ENCODE data around the gene SMAD3.

SMAD3 gene

DNA sequence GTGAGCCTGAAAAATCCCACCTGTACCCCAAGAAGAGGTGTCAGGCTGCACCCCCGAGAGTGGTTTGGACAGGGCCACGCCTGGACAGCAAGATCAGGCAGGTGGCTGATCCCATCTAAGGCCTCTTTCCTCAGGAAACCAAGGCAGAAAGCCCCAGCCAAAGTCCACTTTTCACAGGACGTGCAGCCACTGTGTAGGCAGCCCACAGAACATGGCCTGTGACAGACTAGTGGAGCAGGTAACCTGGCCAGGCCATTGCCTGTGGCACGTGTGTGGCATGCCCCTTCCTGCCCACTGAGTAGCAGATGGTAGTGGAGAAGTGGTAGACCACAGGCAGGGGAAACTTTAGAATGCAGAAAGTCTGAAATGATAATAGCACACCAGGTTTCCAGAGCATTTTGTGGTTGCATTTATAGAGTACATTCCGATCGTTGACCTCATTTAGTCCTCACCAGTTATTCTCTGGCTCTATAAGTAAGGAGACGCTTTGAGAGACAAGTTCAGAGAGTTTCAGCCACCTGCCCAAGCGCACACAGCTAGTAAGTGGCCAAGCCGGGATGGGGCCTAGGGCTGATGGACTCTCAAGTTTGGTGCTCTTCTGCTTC, 120.3 kb downstream of the SMAD3 start:
- DNase-seq: no peak

DNA sequence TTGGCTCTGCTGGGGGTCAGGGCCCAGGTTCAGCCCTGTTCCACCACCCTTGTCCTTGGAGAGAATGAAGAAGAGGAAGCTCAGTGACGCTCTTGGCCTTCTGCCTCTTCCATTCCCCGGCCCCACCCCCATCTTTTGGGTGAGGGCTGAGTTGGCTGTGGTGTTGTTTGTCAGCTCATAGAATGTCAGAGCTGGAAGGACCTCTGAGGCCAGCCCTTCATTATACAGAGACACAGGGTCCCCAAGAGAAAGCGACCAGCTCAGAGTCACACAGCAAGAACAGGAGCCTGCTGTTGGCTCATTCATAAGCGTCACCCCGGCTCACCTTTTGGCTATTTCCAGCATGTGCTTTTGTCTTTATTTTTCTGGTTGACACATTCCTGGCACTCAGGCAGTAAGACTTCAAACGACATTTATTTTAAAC, 120.8 kb downstream of the SMAD3 start:
- no peak for DNase-seq

DNA sequence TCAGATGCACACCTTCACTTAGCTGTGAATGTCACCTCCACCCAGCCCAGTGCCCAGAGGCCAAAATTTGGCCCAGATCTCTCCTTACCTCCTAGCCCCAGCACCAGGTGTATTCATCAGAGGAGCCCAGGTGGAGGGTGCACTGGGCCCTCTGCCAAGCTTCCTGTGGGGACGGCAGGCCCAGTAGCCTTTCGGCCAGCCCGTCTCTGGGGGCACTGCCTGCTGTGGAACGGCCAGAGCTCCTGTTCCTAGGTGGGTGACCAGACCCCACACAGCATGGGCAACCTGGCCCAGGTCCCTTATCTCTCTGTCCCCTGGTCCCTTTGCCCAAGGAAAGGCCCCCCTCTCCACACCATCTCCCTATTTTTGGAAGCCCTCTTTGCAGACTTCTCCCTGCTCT, 121.3 kb downstream of the SMAD3 start:
- no peak for DNase-seq

DNA sequence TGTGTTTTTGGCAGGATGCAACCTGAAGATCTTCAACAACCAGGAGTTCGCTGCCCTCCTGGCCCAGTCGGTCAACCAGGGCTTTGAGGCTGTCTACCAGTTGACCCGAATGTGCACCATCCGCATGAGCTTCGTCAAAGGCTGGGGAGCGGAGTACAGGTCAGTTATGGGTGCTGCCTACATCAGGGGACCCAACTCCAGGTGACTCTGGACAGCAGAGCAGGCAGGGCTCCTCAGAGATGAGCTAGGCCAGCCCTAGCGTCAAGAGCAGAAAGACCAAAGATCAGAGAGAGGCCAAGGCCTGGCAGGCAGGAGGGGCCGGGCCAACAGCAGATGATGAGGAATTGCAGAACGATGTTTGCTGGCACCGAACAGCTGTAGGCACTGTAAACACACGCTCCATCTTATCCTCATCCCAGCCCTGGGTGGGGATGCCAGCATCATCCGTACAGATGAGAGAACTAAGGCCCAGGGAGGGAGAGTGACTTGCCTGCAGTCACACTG, 122.0 kb downstream of the SMAD3 start:
- no peak for DNase-seq

DNA sequence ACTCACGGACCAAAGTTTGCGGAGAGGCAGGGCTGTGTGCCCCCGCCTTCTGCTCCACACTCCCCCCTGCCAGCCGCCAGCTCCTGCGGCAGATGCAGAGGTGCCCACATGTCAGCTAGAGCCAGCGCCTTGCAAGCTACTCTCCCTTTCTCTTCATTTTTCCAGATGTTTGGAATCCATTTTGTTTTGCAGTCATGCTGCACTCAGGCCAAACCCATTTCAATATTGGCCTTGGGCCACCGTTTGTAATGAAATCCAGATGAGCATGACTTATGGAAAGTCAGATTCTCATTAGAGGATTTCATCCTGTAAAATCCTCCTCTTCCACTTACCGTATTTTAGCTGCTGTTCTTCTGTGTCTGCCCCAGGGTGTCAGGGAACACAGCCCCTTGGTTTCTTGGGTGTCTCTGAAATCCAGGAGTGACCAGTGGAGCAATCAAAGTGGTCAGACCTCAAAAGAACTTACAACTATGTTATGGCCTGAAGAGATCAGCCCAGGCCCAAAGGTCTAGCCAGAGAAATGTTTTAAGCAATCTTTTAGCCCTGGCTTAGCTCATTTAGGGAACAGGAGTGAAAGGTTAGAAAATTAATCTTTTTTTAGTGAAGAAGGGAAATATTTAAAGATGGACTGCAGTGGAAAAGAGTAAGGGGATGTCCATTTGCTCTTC, 123.3 kb downstream of the SMAD3 start:
- no peak for DNase-seq

DNA sequence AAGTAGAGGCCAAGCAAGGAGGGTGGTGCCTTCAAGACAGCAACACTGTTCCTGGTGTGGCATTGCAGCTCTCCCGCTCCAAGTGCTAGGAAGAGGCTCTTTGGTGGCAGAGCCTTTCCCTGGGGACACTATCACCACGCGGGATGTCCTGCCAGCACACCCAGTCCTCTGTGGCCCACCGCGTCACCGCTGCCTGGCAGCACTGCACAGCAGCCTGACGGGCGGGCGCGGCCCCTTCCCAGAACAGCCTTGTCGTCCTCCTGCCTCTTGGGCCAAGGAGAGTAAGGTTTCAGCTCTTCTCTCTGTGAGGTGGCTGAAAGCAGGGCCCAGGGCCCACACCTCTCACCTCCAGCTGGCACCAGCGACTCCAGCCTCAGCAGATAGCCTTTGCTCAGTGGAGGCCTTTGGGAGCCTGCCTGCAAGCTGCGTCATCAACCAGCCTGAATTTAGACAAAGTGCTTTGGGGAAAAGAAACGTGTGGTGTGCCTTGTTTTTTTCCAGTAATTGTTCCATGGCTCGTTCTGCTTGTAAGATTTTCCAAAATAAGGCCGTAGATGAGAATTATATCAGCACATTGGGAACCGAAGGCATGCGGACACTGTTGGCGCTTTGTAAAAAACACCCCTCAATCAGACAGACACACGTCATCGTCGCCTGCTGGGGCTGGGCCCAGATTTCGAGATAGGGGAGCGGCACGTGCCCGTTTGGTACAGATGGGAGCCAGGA, 124.1 kb downstream of the SMAD3 start:
- no peak for DNase-seq

DNA sequence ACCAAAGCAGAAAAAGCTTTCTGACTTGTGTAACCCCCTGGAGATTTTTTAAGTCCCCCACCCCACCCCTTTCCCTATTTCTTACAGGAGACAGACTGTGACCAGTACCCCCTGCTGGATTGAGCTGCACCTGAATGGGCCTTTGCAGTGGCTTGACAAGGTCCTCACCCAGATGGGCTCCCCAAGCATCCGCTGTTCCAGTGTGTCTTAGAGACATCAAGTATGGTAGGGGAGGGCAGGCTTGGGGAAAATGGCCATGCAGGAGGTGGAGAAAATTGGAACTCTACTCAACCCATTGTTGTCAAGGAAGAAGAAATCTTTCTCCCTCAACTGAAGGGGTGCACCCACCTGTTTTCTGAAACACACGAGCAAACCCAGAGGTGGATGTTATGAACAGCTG, 124.9 kb downstream of the SMAD3 start:
- no peak for DNase-seq

DNA sequence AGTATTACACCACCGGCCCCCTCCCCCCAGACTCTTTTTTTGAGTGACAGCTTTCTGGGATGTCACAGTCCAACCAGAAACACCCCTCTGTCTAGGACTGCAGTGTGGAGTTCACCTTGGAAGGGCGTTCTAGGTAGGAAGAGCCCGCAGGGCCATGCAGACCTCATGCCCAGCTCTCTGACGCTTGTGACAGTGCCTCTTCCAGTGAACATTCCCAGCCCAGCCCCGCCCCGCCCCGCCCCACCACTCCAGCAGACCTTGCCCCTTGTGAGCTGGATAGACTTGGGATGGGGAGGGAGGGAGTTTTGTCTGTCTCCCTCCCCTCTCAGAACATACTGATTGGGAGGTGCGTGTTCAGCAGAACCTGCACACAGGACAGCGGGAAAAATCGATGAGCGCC, 125.4 kb downstream of the SMAD3 start:
- DNase-seq: no peak

DNA sequence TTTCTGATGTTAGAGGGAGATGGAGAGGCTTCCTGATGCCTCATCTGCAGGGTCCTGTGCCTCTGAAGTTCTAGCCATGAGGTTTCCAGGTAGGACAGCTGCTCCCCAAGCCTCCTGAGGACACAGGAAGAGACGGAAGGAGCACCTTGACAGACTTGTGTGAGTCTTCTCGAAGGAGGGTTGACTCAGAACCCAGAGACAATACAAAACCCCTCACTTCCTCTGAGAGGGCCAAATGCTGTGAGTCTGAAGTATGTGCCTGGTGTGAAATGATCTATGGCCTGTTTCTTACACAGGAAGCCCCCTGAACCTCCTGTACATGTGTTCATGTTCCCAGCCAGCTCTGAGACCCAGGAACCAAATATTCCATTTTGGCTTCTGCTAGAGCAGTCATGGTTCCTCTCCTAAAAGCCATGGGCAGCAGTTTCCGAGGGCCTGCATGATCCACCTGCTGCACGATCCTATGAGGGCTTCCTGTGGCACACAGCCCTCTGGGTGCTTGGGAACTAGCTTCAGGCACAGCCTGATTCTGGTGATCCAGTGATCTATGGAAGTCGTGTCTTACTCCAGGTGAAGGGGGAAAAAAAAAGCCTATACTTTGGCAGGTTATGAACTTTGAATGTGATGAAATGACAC, 126.9 kb downstream of the SMAD3 start:
- DNase-seq: no peak

DNA sequence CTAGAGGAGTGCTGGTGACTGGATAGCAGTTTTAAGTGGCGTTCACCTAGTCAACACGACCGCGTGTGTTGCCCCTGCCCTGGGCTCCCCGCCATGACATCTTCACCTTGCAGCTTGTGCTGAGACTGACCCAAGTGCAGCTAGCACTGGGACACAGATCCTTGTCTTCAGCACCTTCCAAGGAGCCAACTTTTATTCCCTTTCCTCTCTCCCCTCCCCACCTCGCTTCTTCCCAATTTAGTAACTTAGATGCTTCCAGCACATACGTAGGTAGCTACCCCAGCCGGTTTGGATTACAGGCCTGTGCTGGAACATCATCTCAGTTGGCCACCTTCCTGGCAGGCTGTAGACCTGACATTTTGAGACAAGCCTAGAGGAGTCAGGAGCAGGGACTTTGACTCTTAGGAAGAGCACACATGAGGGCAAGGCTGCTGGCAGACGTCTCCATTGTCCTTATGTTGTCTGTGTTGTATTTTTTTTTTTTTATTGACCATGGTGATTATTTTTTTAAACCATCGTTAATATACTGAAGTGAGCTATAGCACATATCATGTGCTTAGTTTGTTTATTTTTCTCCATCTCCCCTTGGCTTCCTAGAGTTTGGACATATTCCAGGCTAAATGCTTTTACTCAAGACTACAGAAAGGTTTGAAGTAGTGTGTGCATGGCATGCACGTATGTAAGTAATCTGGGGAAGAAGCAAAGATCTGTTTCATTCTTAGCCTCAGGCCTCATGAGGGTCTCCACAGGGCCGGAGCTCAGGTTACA, 128.0 kb downstream of the SMAD3 start:
- DNase-seq: no peak

DNA sequence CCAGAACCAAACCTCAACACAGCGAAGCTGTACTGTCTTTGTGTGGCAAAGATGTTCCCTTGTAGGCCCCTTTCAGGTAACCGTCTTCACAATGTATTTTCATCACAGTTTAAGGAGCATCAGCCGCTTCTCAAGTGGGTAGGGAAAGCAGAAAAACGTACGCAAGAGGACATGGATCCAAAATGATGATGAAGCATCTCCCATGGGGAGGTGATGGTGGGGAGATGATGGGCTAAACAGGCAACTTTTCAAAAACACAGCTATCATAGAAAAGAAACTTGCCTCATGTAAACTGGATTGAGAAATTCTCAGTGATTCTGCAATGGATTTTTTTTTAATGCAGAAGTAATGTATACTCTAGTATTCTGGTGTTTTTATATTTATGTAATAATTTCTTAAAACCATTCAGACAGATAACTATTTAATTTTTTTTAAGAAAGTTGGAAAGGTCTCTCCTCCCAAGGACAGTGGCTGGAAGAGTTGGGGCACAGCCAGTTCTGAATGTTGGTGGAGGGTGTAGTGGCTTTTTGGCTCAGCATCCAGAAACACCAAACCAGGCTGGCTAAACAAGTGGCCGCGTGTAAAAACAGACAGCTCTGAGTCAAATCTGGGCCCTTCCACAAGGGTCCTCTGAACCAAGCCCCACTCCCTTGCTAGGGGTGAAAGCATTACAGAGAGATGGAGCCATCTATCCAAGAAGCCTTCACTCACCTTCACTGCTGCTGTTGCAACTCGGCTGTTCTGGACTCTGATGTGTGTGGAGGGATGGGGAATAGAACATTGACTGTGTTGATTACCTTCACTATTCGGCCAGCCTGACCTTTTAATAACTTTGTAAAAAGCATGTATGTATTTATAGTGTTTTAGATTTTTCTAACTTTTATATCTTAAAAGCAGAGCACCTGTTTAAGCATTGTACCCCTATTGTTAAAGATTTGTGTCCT, 129.0 kb downstream of the SMAD3 start:
- no peak for DNase-seq

DNA sequence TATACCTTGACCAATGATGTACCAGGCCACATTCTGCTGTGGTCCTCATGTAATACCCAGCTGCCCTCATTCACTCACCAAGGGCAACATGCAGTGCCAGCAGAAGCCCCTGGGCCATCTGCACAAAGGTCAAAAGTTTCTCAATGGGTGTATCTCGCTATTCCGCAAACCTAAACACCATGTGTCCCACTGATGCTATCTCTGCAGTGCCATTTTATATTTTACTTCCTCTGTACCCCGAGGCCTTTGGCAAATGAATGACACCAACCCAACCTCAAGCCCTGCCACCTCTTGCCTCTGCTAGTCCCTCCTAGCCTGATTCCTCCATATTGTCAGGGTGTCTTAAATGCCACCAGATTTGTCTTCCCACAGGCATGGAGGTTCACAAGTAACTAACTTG, 129.9 kb downstream of the SMAD3 start:
- no peak for DNase-seq

DNA sequence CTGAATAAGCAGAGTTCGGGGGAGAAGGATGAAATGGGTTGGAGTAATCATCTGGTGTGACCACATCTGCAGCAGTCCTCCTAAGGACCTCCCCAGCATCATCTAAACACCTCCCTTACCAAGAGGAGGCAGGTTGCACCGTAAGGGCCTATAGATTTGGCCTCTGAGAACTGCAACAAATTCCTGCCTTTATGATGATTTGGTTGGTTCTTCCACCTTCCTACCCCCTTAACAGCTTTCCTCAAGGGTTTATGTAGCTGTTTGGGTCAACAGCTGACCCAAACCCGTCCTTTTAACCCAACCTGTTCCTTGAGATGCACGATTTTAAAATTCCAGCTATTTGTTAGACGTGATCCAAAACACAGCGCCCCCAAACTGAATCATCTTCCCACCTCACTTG, 130.8 kb downstream of the SMAD3 start:
- DNase-seq: no peak

DNA sequence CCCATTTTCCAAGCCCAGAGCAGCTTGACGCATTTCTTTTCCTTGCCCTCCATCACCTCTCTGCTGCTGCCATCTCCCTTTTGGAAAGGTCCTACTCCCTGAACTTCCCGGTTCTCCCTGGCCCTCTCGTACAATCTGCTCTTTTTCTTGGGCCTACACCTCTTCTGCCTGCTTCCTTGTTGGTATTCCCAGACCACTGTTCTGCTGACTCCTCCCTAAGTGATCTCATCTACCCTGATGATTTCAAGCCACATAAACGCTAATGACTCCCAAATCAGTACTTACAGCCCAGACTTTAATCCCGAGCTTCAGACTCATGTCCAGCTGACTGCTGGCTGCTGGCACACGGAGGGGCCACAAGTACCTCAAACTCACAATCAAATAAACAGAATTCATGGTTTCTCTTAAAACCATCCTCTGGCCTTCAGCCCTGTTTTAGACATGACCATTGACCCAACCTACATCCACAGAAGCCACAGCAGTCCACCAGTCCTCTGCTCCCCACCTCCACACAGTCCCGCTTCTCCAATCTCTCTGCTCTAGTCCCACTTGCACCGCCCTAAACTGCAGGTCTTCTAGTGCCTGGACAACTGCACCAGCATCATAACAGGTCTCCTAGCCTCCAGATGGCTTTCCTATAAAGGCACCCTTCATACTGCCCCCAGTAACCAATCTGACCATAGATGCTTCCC, 131.4 kb downstream of the SMAD3 start:
- no peak for DNase-seq

DNA sequence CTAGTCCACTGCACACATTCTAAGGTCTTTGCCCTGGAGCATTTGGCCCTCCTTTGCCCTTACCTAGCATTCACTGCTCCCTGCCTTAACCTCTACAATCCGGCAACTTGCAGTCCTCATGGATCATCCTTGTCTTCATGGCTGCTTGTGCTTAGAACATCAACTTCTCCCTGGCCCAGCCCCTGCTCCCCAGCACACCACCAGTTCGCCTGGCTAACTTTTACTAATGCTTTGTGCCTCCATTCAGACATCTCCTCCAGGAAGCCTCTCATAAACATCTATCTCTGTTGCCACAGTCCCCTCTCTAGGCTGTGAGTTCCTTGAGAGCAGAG, 131.9 kb downstream of the SMAD3 start:
- DNase-seq: no peak

DNA sequence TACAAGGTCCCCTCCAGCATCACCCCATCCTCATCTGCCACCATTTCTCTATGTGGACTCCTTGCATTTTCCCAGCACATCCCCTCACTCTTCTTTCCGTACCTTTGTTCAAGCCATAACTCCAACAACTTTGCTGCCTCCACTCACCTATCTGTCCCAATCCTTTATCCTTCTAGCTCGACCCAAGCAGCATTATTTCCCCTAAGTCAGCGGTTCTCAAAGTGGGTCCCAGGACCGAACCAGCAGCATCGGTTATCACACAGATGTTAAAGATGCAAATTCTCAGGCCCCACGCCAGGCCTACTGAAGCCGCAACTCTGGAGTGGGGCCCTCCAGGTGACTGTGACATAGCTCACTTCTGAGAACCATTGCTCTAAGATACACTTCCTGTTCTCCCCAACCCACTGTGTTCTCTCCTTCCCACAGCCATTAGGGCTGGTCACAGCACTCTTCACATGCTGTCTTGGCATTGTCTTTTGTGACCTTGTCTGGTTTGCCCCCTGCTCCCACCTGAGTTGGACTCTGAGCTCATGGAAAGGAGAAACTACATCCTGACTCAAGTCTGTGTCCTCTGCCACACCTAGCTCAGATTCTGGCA, 132.9 kb downstream of the SMAD3 start:
- no peak for DNase-seq

DNA sequence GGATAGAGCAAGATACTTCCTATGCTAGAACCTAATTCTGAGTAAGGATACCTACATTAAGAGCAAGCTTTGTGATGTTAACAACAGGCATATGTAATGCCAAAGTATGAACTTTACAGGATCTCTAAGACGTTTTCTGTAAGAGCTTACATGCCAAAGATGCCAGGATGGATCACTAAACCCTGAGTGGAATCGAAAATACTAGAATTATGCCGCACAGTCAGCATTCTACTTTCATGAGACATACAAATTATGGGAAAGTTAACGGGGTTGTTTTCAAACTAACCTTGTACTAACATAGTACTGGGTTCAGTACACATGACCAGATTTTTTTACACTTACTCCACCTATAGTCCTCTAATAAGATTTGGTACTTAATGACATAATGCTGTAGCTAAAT, 134.0 kb downstream of the SMAD3 start:
- no peak for DNase-seq

DNA sequence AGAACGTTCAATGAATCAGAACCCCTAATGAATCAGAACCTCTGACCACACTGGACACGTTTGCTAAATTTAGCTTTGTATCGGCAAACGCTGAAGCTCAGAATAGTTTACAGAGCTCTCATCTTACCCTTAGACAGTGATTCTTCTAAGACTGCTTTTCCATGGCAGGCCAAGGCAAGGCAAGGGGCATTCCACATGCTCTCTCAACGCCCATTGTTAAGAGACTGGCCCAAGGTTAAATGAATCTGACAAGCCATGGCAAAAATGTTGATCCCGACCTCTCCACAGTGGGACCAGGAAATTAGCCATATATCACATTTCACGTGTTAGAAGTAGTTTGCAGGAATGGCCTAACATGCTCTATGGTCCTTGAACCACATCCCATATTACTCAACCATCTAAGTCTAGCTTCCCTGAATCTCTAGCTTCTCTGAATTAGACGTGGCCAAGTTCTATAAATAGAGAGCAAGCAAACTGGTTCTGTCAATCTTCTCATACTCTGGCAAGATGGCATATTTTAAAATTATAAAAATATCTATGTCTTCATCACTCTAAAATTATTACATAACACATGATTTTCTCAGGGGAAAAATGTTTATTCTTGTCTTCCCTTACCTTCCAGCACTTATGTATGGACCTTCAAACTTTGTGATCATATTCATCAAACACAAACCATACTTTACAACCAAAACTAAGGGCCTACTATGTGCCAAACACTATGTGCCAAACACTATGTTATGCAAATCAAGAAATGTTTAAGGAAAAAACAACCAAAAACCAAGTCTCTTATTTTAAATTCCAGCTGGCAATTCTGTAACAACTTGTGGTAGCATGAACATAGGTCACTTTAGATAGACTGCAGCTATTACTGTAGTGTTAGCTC, 134.7 kb downstream of the SMAD3 start:
- DNase-seq: no peak

DNA sequence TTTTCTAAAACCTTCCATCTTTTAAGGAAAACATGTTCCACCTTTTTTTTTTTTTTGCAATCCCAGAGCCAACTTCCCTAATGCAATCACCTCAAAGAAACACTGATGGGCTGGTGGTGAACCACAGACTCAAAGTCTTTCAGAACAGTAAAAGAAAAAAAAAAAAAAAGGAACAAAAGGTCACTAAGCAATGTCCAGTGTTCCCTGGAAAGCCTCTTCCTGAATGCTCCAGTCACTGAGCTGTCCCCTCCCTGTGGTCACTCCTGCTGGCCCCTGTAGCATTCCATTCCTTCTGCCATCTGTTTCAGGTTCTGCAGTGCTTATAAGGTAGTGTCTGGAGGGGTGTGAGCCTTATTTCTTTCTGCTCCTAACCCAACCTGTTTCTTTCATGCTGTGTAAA, 135.7 kb downstream of the SMAD3 start:
- no peak for DNase-seq

DNA sequence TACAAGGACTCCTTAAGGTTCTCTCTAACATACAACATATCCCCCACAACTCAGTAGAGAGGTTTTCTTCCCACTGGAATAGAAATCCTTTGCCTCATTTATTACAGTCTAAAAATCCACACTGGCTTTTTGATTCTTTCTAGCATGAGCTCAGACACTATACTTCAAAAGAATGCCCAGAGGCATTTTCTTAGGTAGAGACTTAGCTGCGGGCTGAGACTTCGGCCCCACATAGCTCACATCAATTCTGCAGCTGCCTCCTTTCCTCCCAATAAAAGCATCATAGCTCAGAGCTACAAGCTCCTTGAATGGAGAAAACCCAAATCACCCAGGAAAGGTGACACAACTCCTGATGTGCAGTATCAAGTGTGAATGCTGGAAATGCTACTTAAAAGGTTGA, 136.7 kb downstream of the SMAD3 start:
- DNase-seq: no peak

Measured in midbrain (tissue), 1 donor.